HepG2 (cell line): ENCODE measurements around the gene GALNT9. TPM values are rescaled to one million over a fixed set of nuclear protein-coding genes. Genes with fewer than 3 reads are reported as not detected.

Source experiments
- ATAC-seq: fragments of 200-7000 bp; cut with Tn5 transposase; 3 replicates; pipeline ENCODE4 v1.9.1; 2020; ENCODE audit warnings: mild to moderate bottlenecking, moderate library complexity
- BruUV-seq: library from RNA; stranded (reverse); fragments of 400-500 nt; replicated peaks from 2 replicates; lab custom pipeline; 2021; lab: Mats Ljungman, UMichigan
- CTCF ChIA-PET: fragments of 300-600 bp; formaldehyde crosslinking; extraction: SDS; loops from one replicate; lab custom pipeline; 2021; ENCODE audit warnings: low total read pairs, inconsistent platforms, low intra/inter-chr PET ratio; lab: Yijun Ruan, JAX
- POLR2A ChIA-PET: fragments of 350-600 bp; sonication (Branson Sonifier 250); formaldehyde crosslinking; loops from one replicate; lab custom pipeline; 2020; ENCODE audit warnings: antibody characterized with exemption, inconsistent platforms; lab: Yijun Ruan, JAX
- DNase-seq: peaks from one replicate; pipeline ENCODE4 v3.0.0-alpha.2; 2015; ENCODE audit warnings: low spot score
- FAIRE-seq: peaks from 3 replicates; lab custom pipeline; 2011; peaks lifted over from hg19 to GRCh38; lab: Jason Lieb, UNC
- H2AFZ ChIP-seq: one replicate; pipeline ENCODE4 v1.6.1; 2011; ENCODE audit warnings: low read length, inconsistent platforms
- H3K27ac ChIP-seq: fragments of 300-600 bp; 3 replicates; pipeline ENCODE4 v1.8.0; 2011; ENCODE audit warnings: mixed run types, mild to moderate bottlenecking, mixed read lengths, low read length, inconsistent platforms; ENCODE audit not compliant: insufficient read depth; ENCODE audit errors: extremely low read length
- H3K27me3 ChIP-seq, 2 experiments: fragments of 200-600 bp in 1 of 2; 2 replicates in 1 of 2; 3 replicates in 1 of 2; pipeline versions ENCODE4 v1.6.0 to v1.8.0; 2011; ENCODE audit warnings: low read length in 2 of 2, mild to moderate bottlenecking in 2 of 2, moderate library complexity in 2 of 2, inconsistent platforms in 1 of 2; ENCODE audit not compliant: insufficient read depth in 2 of 2, control insufficient read depth in 1 of 2
- H3K36me3 ChIP-seq, 2 experiments: fragments of 200-600 bp in 1 of 2; replicated peaks in 1 of 2; 2 replicates in 1 of 2; 3 replicates in 1 of 2; pipeline versions ENCODE4 v1.5.1 to v1.8.0; 2011; ENCODE audit warnings: low read length in 2 of 2, inconsistent platforms in 1 of 2; ENCODE audit not compliant: insufficient read depth in 2 of 2, control insufficient read depth in 1 of 2
- H3K4me1 ChIP-seq: 2 replicates; pipeline ENCODE4 v1.5.1; 2012; ENCODE audit warnings: low read length, inconsistent platforms; ENCODE audit not compliant: insufficient read depth
- H3K4me2 ChIP-seq: 2 replicates; pipeline ENCODE4 v1.6.0; 2011; ENCODE audit warnings: low read depth, low read length, inconsistent platforms
- H3K4me3 ChIP-seq, 3 experiments: fragments of 200-600 bp in 1 of 3; sonication (generic), shearing (Covaris generic) in 1 of 3; replicated peaks in 1 of 3; 2 replicates each; pipeline ENCODE4 v1.5.1; 2011 to 2016; ENCODE audit warnings: low read length in 3 of 3, inconsistent platforms in 2 of 3, low read depth in 2 of 3, mild to moderate bottlenecking in 2 of 3, control low read depth in 1 of 3, mixed read lengths in 1 of 3; ENCODE audit not compliant: insufficient read depth in 1 of 3
- H3K79me2 ChIP-seq: one replicate; pipeline ENCODE4 v1.6.1; 2011; ENCODE audit warnings: low read length, inconsistent platforms; ENCODE audit not compliant: insufficient read depth
- H3K9ac ChIP-seq: 2 replicates; pipeline ENCODE4 v1.6.0; 2011; ENCODE audit warnings: mild to moderate bottlenecking, low read depth, low read length, inconsistent platforms; ENCODE audit not compliant: insufficient read depth
- H3K9me3 ChIP-seq: 2 replicates; pipeline ENCODE4 v1.5.1; 2012; ENCODE audit warnings: mild to moderate bottlenecking, low read length
- H4K20me1 ChIP-seq: 2 replicates; pipeline ENCODE4 v1.6.0; 2011; ENCODE audit warnings: inconsistent platforms, mild to moderate bottlenecking, low read length, moderate library complexity; ENCODE audit not compliant: insufficient read depth
- KAT7 ChIP-seq: IDR thresholded peaks from 2 replicates; pipeline ENCODE4 v1.6.1; 2018; ENCODE audit warnings: borderline replicate concordance, missing compliant biosample characterization
- RARA ChIP-seq: IDR thresholded peaks from 2 replicates; pipeline ENCODE4 v1.6.1; 2016; ENCODE audit warnings: missing genetic modification reagents, missing compliant biosample characterization
- ZBTB8A ChIP-seq: sonication (generic); formaldehyde crosslinking; IDR thresholded peaks from 2 replicates; pipeline ENCODE4 v1.4.0; 2020; ENCODE audit warnings: mild to moderate bottlenecking, low read depth, missing genetic modification reagents, borderline replicate concordance
- ZFAT ChIP-seq: sonication (generic); formaldehyde crosslinking; conservative IDR thresholded peaks from 2 replicates; pipeline ENCODE4 v1.8.1; 2023; ENCODE audit warnings: missing genetic modification reagents, inconsistent platforms
- ZNF350 ChIP-seq: sonication (generic); formaldehyde crosslinking; IDR thresholded peaks from 2 replicates; pipeline ENCODE4 v1.4.0; 2020; ENCODE audit warnings: mild to moderate bottlenecking, low read depth, missing genetic modification reagents, borderline replicate concordance
- ZNF558 ChIP-seq: sonication (generic); formaldehyde crosslinking; IDR thresholded peaks from 2 replicates; pipeline ENCODE4 v1.9.0; 2022; ENCODE audit warnings: mild to moderate bottlenecking, missing genetic modification reagents, borderline replicate concordance
- ZNF616 ChIP-seq: sonication (generic); formaldehyde crosslinking; IDR thresholded peaks from 2 replicates; pipeline ENCODE4 v1.5.0; 2020; ENCODE audit warnings: low read depth, mild to moderate bottlenecking, missing genetic modification reagents
- ZNF678 ChIP-seq: sonication (generic); formaldehyde crosslinking; IDR thresholded peaks from 2 replicates; pipeline ENCODE4 v1.4.0; 2020; ENCODE audit warnings: mild to moderate bottlenecking, missing genetic modification reagents
- WGBS: methylation state at CpG from one replicate; pipeline ENCODE4 v1.1.6; 2017; ENCODE audit warnings: low lambda C conversion rate; 5-methylcytosine and 5-hydroxymethylcytosine counted together
- in situ Hi-C: cut with HindIII; loops from 2 replicates; pipeline ENCODE4 v1.10.0; 2017; ENCODE audit warnings: low pct_unique_long_range_greater_than_20kb; ENCODE audit not compliant: extremely low pct_ligation_motif_present
- intact Hi-C: fragments of 100-400 bp; cut with micrococcal nuclease; formaldehyde crosslinking; loops from one replicate; pipeline ENCODE4 v1.10.0; 2022; ENCODE audit not compliant: unreplicated experiment
- polyA plus RNA-seq, 8 experiments: library from polyadenylated mRNA; depleted of rRNA in 3 of 8; stranded (reverse) in 7 of 8; unstranded in 1 of 8; fragments of >200 nt; fragmentation: Illumina TruSeq in 4 of 8; extraction: Trizol in 4 of 8; gene quantifications; 2 replicates each; pipeline versions ENCODE4 v1.2.1 to v1.2.3, GENCODE V29; 2011 to 2016; ENCODE audit warnings: low read depth in 4 of 8, missing spikeins in 1 of 8, mixed read lengths in 1 of 8; ENCODE audit not compliant: insufficient read depth in 1 of 8
- total RNA-seq, 5 experiments: library from RNA; depleted of rRNA; stranded (reverse); fragments of >200 nt; fragmentation: Illumina TruSeq; extraction: Trizol; gene quantifications; 2 replicates each; pipeline ENCODE4 v1.2.3, GENCODE V29; 2016; ENCODE audit warnings: low read depth in 1 of 5
- TF ChIP-seq, protein P1 (sequence below): fragments of 450-650 bp; IDR thresholded peaks from 2 replicates; pipeline ENCODE4 v1.6.1; 2016

The GALNT9 gene
- total and polyA plus RNA-seq, 2 of the 13 experiments (the other 11 are each of a cell fraction or from before 2014, with no cell fraction given) = 0.04 TPM; not detected in 1

DNA sequence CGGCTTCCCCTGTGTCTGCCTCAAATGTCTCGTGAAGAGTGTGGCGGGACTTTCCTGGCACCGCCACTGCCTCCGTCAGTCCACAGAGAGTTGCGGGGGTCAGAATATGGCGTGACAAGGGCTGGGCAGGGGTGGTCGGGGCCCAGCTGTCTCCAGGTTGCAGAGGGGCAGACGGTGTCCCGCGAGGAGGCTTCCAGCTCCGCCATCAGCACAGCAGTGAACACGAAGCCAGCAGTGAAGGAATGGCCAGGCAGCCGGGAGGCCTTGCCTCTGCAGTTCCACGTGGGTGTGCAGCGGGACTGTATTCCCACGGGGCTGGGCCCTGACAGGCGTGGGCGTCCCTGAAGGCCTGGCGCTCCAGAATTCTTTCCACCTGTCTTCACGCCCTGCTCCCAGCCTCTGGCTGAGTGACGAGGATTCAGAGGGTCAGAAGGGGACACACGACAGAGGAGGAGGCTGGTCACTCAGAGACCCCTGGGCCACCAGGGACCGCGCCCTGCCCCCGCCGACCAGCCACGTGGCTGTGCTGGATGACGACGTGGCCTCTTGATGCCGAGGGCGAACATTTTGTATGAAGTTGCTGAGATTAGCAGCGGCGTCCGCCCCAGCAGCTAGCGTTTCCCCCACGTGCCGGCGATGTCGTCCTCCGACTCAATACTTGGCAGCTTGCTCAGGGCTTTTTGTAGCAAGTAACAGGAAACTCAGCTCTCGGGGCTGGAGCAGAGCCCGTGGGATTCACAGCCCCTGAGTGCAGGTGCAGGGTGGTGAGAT lies 25.0 kb upstream of the GALNT9 start:
- 35% methylated on average over 4 of the region's 43 CpGs for WGBS
- Histone ChIP-seq H3K36me3 (no peaks in the 10 kb centered on the region), H3K79me2 (no peaks in the 10 kb centered on the region), H3K4me2 (no peak overlapping the region), H2AFZ (no peak overlapping the region), H3K4me3 (no peak overlapping the region), H3K9me3 (no peaks in the 10 kb centered on the region), H4K20me1 (no peaks in the 10 kb centered on the region), H3K9ac (no peak overlapping the region), H3K4me1 (no peaks in the 10 kb centered on the region), H3K27me3 (peaks cover 16 to 78% of the 10 kb centered on the region in 2 experiments; a peak in 4 of 5 replicates), H3K27ac (no peak overlapping the region)
- in situ Hi-C loops = no loop called here
- no peak for DNase-seq
- intact Hi-C loops = no loop called here
- ChIA-PET POLR2A (no interaction called here), CTCF (no interaction called here)
- no peak for FAIRE-seq
- BruUV-seq = no TSS peak
- TF ChIP-seq ZNF678 (CRISPR knock-in tag) = no peak
- TF ChIP-seq, protein P1, sequence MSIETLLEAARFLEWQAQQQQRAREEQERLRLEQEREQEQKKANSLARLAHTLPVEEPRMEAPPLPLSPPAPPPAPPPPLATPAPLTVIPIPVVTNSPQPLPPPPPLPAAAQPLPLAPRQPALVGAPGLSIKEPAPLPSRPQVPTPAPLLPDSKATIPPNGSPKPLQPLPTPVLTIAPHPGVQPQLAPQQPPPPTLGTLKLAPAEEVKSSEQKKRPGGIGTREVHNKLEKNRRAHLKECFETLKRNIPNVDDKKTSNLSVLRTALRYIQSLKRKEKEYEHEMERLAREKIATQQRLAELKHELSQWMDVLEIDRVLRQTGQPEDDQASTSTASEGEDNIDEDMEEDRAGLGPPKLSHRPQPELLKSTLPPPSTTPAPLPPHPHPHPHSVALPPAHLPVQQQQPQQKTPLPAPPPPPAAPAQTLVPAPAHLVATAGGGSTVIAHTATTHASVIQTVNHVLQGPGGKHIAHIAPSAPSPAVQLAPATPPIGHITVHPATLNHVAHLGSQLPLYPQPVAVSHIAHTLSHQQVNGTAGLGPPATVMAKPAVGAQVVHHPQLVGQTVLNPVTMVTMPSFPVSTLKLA = peak; percentile 60; the same call in 1 of the 2 replicates
- ATAC-seq = no peak

DNA sequence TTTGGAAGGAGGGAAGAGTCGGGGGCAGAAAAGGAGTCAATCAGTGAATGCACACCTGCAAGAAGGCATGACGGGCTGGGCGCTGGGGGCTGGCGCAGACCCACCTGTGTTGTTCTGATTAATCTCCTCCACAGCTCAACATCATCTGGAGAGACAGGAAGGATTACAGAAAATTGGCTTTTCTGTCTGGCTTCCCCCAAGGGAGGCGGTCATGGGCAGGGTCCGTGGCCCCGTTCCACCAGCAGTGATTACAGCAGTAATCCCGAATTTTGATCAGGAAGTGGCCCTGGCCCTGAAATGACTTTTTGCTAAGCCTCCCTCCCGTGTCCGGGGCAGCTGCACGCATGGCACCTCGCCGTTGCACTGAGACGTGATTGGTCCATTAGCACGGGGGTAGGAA lies 24.4 kb upstream of the GALNT9 start:
- BruUV-seq = no TSS peak
- H3K4me1 ChIP-seq = no peaks in the 10 kb centered on the region
- in situ Hi-C loops = no loop called here
- intact Hi-C loops = no loop called here
- no peaks in the 10 kb centered on the region for H3K9me3 ChIP-seq
- ChIA-PET CTCF (no interaction called here), POLR2A (no interaction called here)
- ATAC-seq (no peak), DNase-seq (no peak), FAIRE-seq (no peak)
- no peak overlapping the region for H3K4me3 ChIP-seq
- no peaks in the 10 kb centered on the region for H3K36me3 ChIP-seq
- TF ChIP-seq ZNF350 = no peak
- no peak for TF ChIP-seq RARA (CRISPR knock-in tag)
- no peak for TF ChIP-seq ZNF616
- TF ChIP-seq ZFAT (CRISPR knock-in tag) = no peak
- no peak for TF ChIP-seq ZBTB8A (CRISPR knock-in tag)
- TF ChIP-seq KAT7 (CRISPR knock-in tag) = no peak
- TF ChIP-seq ZNF558 (CRISPR knock-in tag) = no peak
- no peak overlapping the region for H3K27ac ChIP-seq
- H3K79me2 ChIP-seq = no peaks in the 10 kb centered on the region
- H3K4me2 ChIP-seq = no peak overlapping the region
- H3K27me3 ChIP-seq = peaks cover 16 to 82% of the 10 kb centered on the region in 2 experiments; a peak in 4 of 5 replicates
- H4K20me1 ChIP-seq = no peaks in the 10 kb centered on the region
- no peak overlapping the region for H3K9ac ChIP-seq
- WGBS = 24% methylated on average over 6 of the region's 15 CpGs
- no peak overlapping the region for H2AFZ ChIP-seq
